Brain microvascular endothelial cell (primary cell): ENCODE data around the gene CR1L.
A peak's percentile ranks its signal among the peaks of the same experiment; 100 is the strongest.
"Not testable (repeated sequence)": the region's sequence is repeated elsewhere in the genome, so short reads cannot be mapped to it uniquely, and the experiment has no call there.

Experiments
- DNase-seq: peaks from one replicate; pipeline ENCODE4 v3.0.0-alpha.2; 2020
- H3K27ac ChIP-seq: fragments of 250-450 bp; sonication (Bioruptor Pico); 2 replicates; pipeline ENCODE4 v1.5.1; 2020; ENCODE audit warnings: mild to moderate bottlenecking, moderate library complexity
- H3K27me3 ChIP-seq: fragments of 250-450 bp; sonication (Bioruptor Pico); replicated peaks from 2 replicates; pipeline ENCODE4 v1.5.1; 2020; ENCODE audit warnings: mild to moderate bottlenecking
- H3K36me3 ChIP-seq: fragments of 250-450 bp; sonication (Bioruptor Pico); replicated peaks from 2 replicates; pipeline ENCODE4 v1.5.1; 2020; ENCODE audit warnings: mild to moderate bottlenecking
- H3K4me3 ChIP-seq: 2 replicates; pipeline ENCODE4 v1.5.1; 2011; ENCODE audit warnings: low read depth, mild to moderate bottlenecking, control low read depth, low read length, moderate library complexity
- CTCF ChIP-seq: IDR thresholded peaks from 2 replicates; pipeline ENCODE4 v1.5.1; 2011; ENCODE audit warnings: low read depth, mild to moderate bottlenecking, moderate library complexity, low read length, control low read depth, inconsistent platforms; ENCODE audit errors: missing control alignments
- in situ Hi-C: cut with HindIII; loops from 2 replicates; pipeline ENCODE4 v1.10.0; 2017; ENCODE audit warnings: low sequenced_read_pairs, low pct_ligation_motif_present

The CR1L gene

GRCh38 chr1:207691010-207691409 lies 46.1 kb downstream of the CR1L start:
- Histone ChIP-seq H3K27ac (no peak overlapping the region), H3K36me3 (no peaks in the 10 kb centered on the region), H3K27me3 (peaks cover 8% of the 10 kb centered on the region), H3K4me3 (no peak overlapping the region)
- TF ChIP-seq CTCF, result no peak
- in situ Hi-C loops, result no loop called here
- DNase-seq, result no peak

GRCh38 chr1:207691841-207692240 lies 46.9 kb downstream of the CR1L start:
- peaks cover 8% of the 10 kb centered on the region for H3K27me3 ChIP-seq
- in situ Hi-C loops, result no loop called here
- H3K27ac ChIP-seq, result no peak overlapping the region
- TF ChIP-seq CTCF, result no peak
- no peaks in the 10 kb centered on the region for H3K36me3 ChIP-seq
- DNase-seq, result no peak
- H3K4me3 ChIP-seq, result no peak overlapping the region

GRCh38 chr1:207692291-207692690 lies 47.4 kb downstream of the CR1L start:
- in situ Hi-C loops, H3K4me3 ChIP-seq, H3K36me3 ChIP-seq, DNase-seq, H3K27ac ChIP-seq, H3K27me3 ChIP-seq: not testable (repeated sequence)

- in situ Hi-C loops, result no loop called here
- Histone ChIP-seq H3K36me3 (no peaks in the 10 kb centered on the region), H3K27ac (no peak overlapping the region), H3K4me3 (no peak overlapping the region), H3K27me3 (peaks cover 3% of the 10 kb centered on the region)
- no peak for DNase-seq
- no peak for TF ChIP-seq CTCF
Observed at GRCh38 chr1:207695891-207696290, 51.0 kb downstream of the CR1L start.

- in situ Hi-C loops, result no loop called here
- DNase-seq, result peak; percentile 65
- Histone ChIP-seq H3K4me3 (no peak overlapping the region), H3K27ac (no peak overlapping the region), H3K36me3 (no peaks in the 10 kb centered on the region), H3K27me3 (no peaks in the 10 kb centered on the region)
- TF ChIP-seq CTCF, result peak; percentile 82
Observed at GRCh38 chr1:207698822-207699483, 54.0 kb downstream of the CR1L start.

GRCh38 chr1:207702317-207702716 lies 57.4 kb downstream of the CR1L start:
- no peak overlapping the region for H3K27ac ChIP-seq
- no peak overlapping the region for H3K4me3 ChIP-seq
- in situ Hi-C loops, result no loop called here
- no peaks in the 10 kb centered on the region for H3K36me3 ChIP-seq
- no peak for DNase-seq
- no peaks in the 10 kb centered on the region for H3K27me3 ChIP-seq
- TF ChIP-seq CTCF, result no peak
